RKO (cell line): ENCODE results near the gene PSMB1.

Experiments used
- DNase-seq: peaks from one replicate; pipeline ENCODE4 v3.0.0-alpha.2; 2016; ENCODE audit warnings: low spot score

Gene PSMB1

DNA sequence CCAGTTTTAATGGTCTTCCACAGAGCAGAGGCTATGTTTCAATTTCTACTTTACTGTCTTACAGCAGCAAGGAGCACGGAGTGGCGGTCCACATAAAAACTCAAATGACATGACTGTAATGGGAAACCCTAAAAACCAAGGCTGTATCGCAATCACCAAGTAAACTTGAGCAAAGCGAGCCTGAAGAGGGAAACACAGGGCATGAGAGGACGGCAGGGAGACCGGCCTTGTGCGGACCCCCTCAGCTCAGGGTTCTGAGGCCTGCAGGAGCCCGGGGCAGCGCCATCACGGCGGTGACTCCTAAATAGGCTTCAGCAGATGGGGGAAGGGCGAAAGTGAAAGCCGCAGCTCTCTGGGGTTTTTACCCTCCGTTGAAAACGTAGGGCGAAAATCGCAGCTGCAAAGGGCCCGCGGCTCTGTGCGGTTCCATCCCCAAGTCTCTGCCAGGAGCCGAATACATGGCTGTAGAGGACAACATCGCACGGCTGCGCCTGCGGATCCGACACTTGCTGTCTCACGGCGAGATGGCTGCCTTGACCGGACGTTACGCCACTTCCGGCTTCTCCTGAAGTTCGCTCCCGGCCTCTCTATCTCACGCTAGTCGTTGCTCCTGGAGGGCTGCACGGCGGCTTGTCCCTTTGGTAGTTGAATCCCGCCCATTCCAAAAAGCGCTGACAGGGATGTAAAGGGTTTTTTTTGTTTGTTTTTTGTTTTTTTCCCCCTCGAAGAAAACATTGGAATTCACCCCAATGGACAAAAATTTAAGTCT, at the start of gene PSMB1:
PSMB1 (minus strand) TSS at position 543 of the 769 bp plus-strand sequence; CDS start at position 478, 65 bp downstream.
- peak; percentile 94 for DNase-seq

DNA sequence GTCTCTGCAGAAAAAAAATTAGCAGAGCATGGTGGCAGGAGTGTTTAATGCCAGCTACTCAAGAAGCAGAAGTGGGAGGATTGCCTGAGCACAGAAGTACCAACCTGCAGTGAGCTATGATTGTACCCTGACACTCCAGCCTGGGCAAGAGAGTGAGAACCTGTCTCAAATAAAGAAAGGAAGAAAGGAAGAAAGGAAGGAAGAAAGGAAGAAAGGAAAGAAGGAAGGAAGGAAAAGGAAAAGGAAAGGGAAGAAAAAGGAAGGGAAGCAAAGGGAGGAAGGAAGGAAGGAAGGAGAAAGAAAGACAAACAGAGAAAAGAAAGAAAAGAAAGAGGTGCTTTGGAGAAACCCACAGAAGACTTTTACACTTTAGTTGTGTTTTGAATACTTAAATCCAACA, 44.2 kb upstream of the PSMB1 start:
- no peak for DNase-seq

DNA sequence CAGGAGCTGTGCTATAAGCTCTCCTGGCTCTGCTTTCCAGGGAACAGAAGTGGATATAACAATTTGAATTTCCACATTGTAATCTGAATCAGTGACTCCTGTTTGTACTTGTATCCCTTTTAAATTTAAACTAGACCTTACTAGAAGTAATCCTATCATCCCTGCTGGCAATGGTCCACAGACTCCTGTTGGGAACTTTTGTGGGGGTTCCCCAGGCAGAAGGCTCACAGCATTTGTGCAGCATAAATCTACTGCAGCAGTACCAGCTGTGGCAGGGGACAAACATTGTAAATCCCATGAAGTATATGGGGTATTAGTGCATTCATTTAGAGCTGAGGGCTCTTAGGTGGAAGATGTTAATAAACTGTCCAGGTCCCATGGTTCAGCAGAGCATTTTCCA, 43.3 kb upstream of the PSMB1 start:
- no peak for DNase-seq

GRCh38 chr6:170590725-170591124, 37.6 kb upstream of the PSMB1 start:
- no peak for DNase-seq

- DNase-seq = no peak
These were observed 31.9 kb upstream of the PSMB1 start for GRCh38 chr6:170584954-170585498.

DNA sequence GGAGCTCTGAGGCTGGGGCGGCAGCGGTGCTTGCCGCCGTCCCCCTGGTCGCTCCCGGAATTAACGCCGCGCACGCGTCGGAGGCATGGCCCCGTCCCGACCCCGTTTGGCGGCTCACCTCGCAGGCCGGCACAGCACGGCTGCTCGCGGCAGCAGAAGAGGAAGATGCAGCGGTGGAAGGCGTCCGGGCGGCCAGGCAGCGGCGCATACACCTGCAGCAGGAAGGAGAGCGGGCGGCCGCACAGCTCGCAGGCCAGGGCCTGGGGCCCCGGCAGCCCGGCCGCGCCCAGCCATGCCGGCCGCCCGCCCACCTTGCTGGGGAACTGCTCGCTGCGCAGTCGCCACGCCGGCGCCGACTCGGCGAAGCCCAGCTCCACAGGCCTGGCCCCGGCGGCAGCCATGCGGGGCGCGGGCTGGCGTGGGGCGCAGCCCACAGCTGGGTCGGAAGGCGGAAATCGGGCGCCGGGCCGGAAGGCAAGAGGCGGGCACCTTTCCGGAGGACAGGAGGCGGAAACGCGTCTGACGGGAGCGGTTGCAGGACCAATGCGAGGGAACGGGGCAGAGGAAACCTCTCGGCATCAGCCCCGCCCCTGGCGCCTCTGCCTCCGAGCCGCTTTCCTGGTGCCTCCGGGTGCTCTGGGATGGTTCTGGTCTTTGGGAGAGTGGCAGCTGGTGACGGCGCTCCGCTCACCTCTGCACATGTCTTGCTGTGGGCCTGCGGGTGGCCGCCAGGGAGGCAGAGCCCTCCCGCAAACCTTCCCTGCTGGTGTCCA, 31.3 kb upstream of the PSMB1 start, which contains the start of gene PDCD2:
PDCD2 (minus strand) TSS at position 457 of the 773 bp plus-strand sequence; CDS start at position 401, 56 bp downstream.
- peak; percentile 94 for DNase-seq

GRCh38 chr6:170583756-170584180, 30.7 kb upstream of the PSMB1 start:
- DNase-seq = peak; percentile 51

- no peak for DNase-seq
These were observed 25.8 kb upstream of the PSMB1 start for GRCh38 chr6:170578909-170579308.

DNA sequence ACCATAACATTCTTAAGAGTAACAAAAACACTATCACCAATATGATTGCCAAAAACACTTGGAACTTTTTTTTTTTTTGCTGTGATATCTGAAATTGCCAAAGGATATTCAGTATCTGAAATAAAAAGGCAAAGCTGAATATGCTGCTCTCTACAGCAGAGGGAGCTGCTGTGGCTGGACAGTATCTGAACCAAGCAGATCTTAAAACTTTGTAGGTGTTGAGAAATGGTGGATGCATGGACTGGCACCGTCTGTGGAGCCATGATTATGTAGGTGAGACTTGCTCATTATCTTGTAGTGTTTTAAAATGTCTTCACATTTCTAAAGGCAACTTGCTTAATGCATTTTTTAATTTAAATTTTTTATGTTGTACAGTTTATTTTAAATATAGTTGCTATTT, 22.1 kb upstream of the PSMB1 start:
- peak; percentile 59 for DNase-seq

- no peak for DNase-seq
These were observed 19.8 kb upstream of the PSMB1 start for GRCh38 chr6:170572704-170573466.

- DNase-seq = no peak
These were observed 11.9 kb upstream of the PSMB1 start for GRCh38 chr6:170564936-170565530.

DNA sequence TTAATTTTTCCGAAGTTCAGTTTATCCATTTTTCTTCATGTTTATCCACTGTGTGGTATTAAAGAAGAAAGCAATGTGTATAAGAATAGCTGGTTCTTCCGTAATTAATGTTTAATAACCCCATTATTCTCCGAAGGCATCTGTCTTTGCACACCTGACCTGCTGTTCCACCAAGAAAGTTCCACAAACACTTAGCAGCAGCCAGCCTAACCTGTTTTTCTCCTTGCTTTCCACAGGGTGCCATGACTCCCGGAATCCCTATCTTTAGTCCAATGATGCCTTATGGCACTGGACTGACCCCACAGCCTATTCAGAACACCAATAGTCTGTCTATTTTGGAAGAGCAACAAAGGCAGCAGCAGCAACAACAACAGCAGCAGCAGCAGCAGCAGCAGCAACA, 8.4 kb upstream of the PSMB1 start:
- DNase-seq = no peak

- DNase-seq = peak; percentile 49
These were observed 2.2 kb upstream of the PSMB1 start for GRCh38 chr6:170555305-170555704.

DNA sequence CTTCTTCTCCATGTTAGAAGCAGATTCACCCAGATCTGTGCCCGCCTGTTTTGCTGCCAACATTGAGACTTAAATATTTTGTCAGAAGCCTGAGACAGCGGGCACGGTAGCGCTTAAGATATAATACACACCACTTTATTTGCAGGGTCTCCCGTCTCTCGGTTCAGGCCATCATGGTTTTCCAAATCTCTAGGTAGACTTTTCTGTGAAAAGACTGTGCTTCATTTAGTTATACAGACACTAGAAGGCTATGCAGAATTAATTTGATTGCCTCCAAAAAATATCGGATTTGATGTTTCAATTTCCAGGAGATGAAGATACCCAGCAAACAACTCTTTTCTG, 1.7 kb upstream of the PSMB1 start:
- no peak for DNase-seq

DNA sequence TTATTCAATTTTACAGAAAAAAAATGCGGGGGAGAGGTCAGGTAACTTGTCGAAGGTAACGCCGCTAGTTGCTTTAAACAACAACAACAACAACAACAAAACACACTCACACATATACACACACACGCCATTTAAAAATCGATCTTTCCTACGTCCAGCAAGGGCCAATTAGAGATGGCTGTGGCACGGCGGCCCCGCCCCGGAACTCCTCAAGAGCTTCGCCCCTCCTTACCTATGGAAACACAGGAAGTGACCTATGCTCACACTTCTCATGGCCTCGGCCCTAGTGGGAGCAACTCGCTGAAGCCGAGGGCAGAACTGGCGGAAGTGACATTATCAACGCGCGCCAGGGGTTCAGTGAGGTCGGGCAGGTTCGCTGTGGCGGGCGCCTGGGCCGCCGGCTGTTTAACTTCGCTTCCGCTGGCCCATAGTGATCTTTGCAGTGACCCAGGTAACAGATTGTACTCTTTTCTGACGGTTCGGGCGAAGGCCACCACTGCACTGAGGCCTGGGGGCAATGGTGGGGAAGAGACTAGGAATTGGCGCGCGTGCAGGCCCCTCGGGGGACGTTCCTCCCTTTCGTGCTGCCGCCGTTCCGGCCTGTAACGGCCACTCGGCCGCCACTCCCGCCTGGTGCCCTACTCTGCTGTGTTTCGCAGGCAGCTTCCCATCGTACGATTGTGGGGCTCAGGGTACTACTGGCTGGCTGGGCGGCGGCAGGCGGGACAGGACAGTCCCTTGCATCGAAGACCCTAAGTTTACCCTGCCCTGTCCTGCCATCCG, 1.1 kb upstream of the PSMB1 start, which contains the start of gene TBP:
TBP (plus strand) TSS at position 357 of the 783 bp plus-strand sequence. CDS start 2,661 bp downstream, outside the sequence.
- DNase-seq = peak; percentile 99

GRCh38 chr6:170553534-170554012, 466 bp upstream of the PSMB1 start:
- no peak for DNase-seq

GRCh38 chr6:170545405-170545804, 7.7 kb downstream of the PSMB1 start:
- no peak for DNase-seq

- no peak for DNase-seq
These were observed 10.9 kb downstream of the PSMB1 start for GRCh38 chr6:170542031-170542719.

DNA sequence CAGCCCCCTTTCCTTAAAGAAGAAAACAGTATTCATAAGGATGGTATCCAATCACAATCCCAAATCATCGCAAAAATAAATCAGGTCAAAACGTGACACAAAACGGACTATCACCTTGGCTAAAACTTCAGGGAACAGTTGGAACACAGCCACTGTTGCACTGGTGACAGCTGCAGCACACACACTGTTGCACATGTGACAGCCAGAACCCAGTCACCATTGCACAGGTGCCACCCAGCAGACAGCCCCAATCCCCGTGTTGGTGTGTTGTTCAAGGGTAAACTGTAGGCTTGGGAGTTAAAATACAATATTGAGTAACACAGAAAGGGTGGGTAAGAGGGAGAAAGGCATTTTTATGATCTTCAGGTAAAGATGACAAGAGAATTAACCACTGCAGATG, 15.8 kb downstream of the PSMB1 start:
- DNase-seq = no peak

GRCh38 chr6:170536671-170537070, 16.4 kb downstream of the PSMB1 start:
- no peak for DNase-seq
